ENCODE data around the gene C1orf74.
"Not testable (repeated sequence)": the region's sequence is repeated elsewhere in the genome, so short reads cannot be mapped to it uniquely, and the experiment has no call there.

Gene C1orf74

GRCh38 chr1:209802117-209802779, 17.9 kb upstream of the C1orf74 start:
- no peaks in the 10 kb centered on the region for H3K9me3 ChIP-seq (ENCODE audit: insufficient read depth, low read length)
- H3K27me3 ChIP-seq (ENCODE audit: low read depth, low read length): no peaks in the 10 kb centered on the region
- no peak overlapping the region for H2AFZ ChIP-seq (ENCODE audit: low read depth, low read length)
- TF ChIP-seq, protein P1, sequence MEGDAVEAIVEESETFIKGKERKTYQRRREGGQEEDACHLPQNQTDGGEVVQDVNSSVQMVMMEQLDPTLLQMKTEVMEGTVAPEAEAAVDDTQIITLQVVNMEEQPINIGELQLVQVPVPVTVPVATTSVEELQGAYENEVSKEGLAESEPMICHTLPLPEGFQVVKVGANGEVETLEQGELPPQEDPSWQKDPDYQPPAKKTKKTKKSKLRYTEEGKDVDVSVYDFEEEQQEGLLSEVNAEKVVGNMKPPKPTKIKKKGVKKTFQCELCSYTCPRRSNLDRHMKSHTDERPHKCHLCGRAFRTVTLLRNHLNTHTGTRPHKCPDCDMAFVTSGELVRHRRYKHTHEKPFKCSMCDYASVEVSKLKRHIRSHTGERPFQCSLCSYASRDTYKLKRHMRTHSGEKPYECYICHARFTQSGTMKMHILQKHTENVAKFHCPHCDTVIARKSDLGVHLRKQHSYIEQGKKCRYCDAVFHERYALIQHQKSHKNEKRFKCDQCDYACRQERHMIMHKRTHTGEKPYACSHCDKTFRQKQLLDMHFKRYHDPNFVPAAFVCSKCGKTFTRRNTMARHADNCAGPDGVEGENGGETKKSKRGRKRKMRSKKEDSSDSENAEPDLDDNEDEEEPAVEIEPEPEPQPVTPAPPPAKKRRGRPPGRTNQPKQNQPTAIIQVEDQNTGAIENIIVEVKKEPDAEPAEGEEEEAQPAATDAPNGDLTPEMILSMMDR (IDR thresholded peaks at IDR 0.05; ENCODE audit: low read depth, low read length): no peak
- TF ChIP-seq EZH2phosphoT487 (IDR thresholded peaks at IDR 0.05; ENCODE audit: low read depth): no peak
- no peaks in the 10 kb centered on the region for H4K20me1 ChIP-seq (ENCODE audit: insufficient read depth, low read length)
- no peaks in the 10 kb centered on the region for H3K79me2 ChIP-seq (ENCODE audit: low read length)
- H3K27ac ChIP-seq (ENCODE audit: low read length): no peak overlapping the region
- H3K36me3 ChIP-seq (replicated peaks; ENCODE audit: low read depth, low read length): no peaks in the 10 kb centered on the region
- peaks cover 9% of the 10 kb centered on the region for H3K4me1 ChIP-seq (ENCODE audit: low read length)
- no peak overlapping the region for H3K9ac ChIP-seq (ENCODE audit: low read length)
- H3K4me2 ChIP-seq (ENCODE audit: low read length): no peak overlapping the region
- no peak overlapping the region for H3K4me3 ChIP-seq (ENCODE audit: low read length)

- no peak for TF ChIP-seq EZH2phosphoT487 (IDR thresholded peaks at IDR 0.05; ENCODE audit: low read depth)
- TF ChIP-seq, protein P1 (IDR thresholded peaks at IDR 0.05; ENCODE audit: low read depth, low read length): no peak
- Histone ChIP-seq H3K79me2 (ENCODE audit: low read length) (no peaks in the 10 kb centered on the region), H3K4me2 (ENCODE audit: low read length) (no peak overlapping the region), H3K27ac (ENCODE audit: low read length) (no peak overlapping the region), H3K9me3 (ENCODE audit: insufficient read depth, low read length) (no peaks in the 10 kb centered on the region), H3K4me1 (ENCODE audit: low read length) (peaks cover 9% of the 10 kb centered on the region), H3K9ac (ENCODE audit: low read length) (no peak overlapping the region), H4K20me1 (ENCODE audit: insufficient read depth, low read length) (no peaks in the 10 kb centered on the region), H3K27me3 (ENCODE audit: low read depth, low read length) (no peaks in the 10 kb centered on the region), H2AFZ (ENCODE audit: low read depth, low read length) (no peak overlapping the region), H3K36me3 (replicated peaks; ENCODE audit: low read depth, low read length) (no peaks in the 10 kb centered on the region), H3K4me3 (ENCODE audit: low read length) (no peak overlapping the region)
Measured at GRCh38 chr1:209800984-209801834, 16.9 kb upstream of the C1orf74 start.

- Histone ChIP-seq H4K20me1 (ENCODE audit: insufficient read depth, low read length) (no peaks in the 10 kb centered on the region), H3K27ac (ENCODE audit: low read length) (no peak overlapping the region), H3K36me3 (replicated peaks; ENCODE audit: low read depth, low read length) (no peaks in the 10 kb centered on the region), H3K79me2 (ENCODE audit: low read length) (no peaks in the 10 kb centered on the region), H3K9ac (ENCODE audit: low read length) (no peak overlapping the region), H3K9me3 (ENCODE audit: insufficient read depth, low read length) (no peaks in the 10 kb centered on the region), H3K27me3 (ENCODE audit: low read depth, low read length) (0 out of 2 replicates have a peak, but pooled peaks cover 3% of the 10 kb centered on the region), H3K4me1 (ENCODE audit: low read length) (peaks cover 9% of the 10 kb centered on the region), H3K4me3 (ENCODE audit: low read length) (no peak overlapping the region), H2AFZ (ENCODE audit: low read depth, low read length) (peak overlapping the region; percentile 63), H3K4me2 (ENCODE audit: low read length) (no peak overlapping the region)
- TF ChIP-seq, protein P1 (IDR thresholded peaks at IDR 0.05; ENCODE audit: low read depth, low read length): peak; percentile 27
- no peak for TF ChIP-seq EZH2phosphoT487 (IDR thresholded peaks at IDR 0.05; ENCODE audit: low read depth)
Measured at GRCh38 chr1:209797978-209798639, 13.8 kb upstream of the C1orf74 start.

DNA sequence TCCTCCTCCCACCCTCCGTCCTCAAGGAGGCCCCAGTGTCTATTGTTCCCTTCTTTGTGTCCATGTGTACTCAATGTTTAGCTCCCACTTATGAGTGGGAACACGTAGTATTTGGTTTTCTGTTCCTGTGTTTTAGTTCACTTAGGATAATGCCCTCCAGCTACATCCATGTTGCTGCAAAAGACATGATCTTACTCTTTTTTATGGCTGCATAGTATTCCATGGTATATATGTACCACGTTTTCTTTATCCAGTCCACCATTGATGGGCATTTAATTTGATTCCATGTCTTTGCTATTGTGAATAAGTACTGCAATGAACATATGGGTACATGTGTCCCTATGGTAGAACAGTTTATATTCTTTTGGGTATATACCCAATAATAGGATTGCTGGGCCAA, 9.4 kb upstream of the C1orf74 start:
- H3K4me2 ChIP-seq (ENCODE audit: low read length); H3K27ac ChIP-seq (ENCODE audit: low read length); H2AFZ ChIP-seq (ENCODE audit: low read depth, low read length); H3K9me3 ChIP-seq (ENCODE audit: insufficient read depth, low read length); H3K36me3 ChIP-seq (replicated peaks; ENCODE audit: low read depth, low read length); H3K4me3 ChIP-seq (ENCODE audit: low read length); H3K79me2 ChIP-seq (ENCODE audit: low read length); H3K9ac ChIP-seq (ENCODE audit: low read length); H4K20me1 ChIP-seq (ENCODE audit: insufficient read depth, low read length): not testable (repeated sequence)
- Histone ChIP-seq H3K4me1 (ENCODE audit: low read length) (peaks cover 14% of the 10 kb centered on the region), H3K27me3 (ENCODE audit: low read depth, low read length) (peaks cover 11% of the 10 kb centered on the region; the same call in 1 of the 2 replicates)
